HCT116 (cell line): ENCODE results near the gene MX2. TPM values are rescaled to one million over a fixed set of nuclear protein-coding genes. Genes with fewer than 3 reads are reported as not detected.

Source experiments
- ATAC-seq: fragments of 200-7000 bp; cut with Tn5 transposase; 2 replicates; pipeline ENCODE4 v1.9.1; 2020; ENCODE audit warnings: mild to moderate bottlenecking, moderate library complexity
- BruUV-seq: library from RNA; stranded (reverse); fragments of 400-500 nt; replicated peaks from 2 replicates; lab custom pipeline; 2021; lab: Mats Ljungman, UMichigan
- CTCF ChIA-PET: fragments of 300-600 bp; sonication (Branson Sonifier 250); formaldehyde crosslinking; loops from one replicate; lab custom pipeline; 2021; ENCODE audit warnings: antibody characterized with exemption; lab: Charles Lee
- POLR2A ChIA-PET: fragments of 300-600, 350-600 bp; sonication (Branson Sonifier 250); formaldehyde crosslinking; loops from one replicate; lab custom pipeline; 2021; ENCODE audit warnings: antibody characterized with exemption; lab: Charles Lee
- RAD21 ChIA-PET, 2 experiments: fragments of 300-600 bp; sonication (Branson Sonifier 250); formaldehyde crosslinking; loops; one replicate each; lab custom pipeline; 2023; ENCODE audit warnings: low total read pairs in 2 of 2; ENCODE audit not compliant: uncharacterized antibody in 2 of 2, unreplicated experiment in 2 of 2, low non-redundant PET in 1 of 2; lab: Charles Lee
- DNase-seq: peaks from one replicate; pipeline ENCODE4 v3.0.0-alpha.2; 2010; ENCODE audit warnings: low read depth, low spot score
- H2AFZ ChIP-seq: fragments of 200-600 bp; shearing (Covaris generic), sonication (generic); 2 replicates; pipeline ENCODE4 v1.6.1; 2017; ENCODE audit warnings: low read depth, mixed run types, mixed read lengths, antibody characterized with exemption, low read length; ENCODE audit not compliant: poor library complexity, severe bottlenecking
- H3K27ac ChIP-seq: 2 replicates; pipeline ENCODE4 v1.5.1; 2012; ENCODE audit warnings: low read depth, low read length
- H3K27me3 ChIP-seq: fragments of 200-600 bp; sonication (generic); 2 replicates; pipeline ENCODE4 v1.6.1; 2016; ENCODE audit warnings: mixed run types, low read length, mixed read lengths; ENCODE audit not compliant: insufficient read depth
- H3K36me3 ChIP-seq, 2 experiments: fragments of 200-500 bp in 1 of 2; fragments of 200-600 bp in 1 of 2; sonication (Bioruptor generic) in 1 of 2; sonication (generic) in 1 of 2; 2 replicates each; pipeline versions ENCODE4 v1.5.1 to v1.6.1; 2014 to 2016; ENCODE audit warnings: low read length in 2 of 2, inconsistent platforms in 1 of 2, mixed read lengths in 1 of 2, mixed run types in 1 of 2; ENCODE audit not compliant: insufficient read depth in 2 of 2, control insufficient read depth in 1 of 2
- H3K4me1 ChIP-seq, 2 experiments: fragments of 200-600 bp in 1 of 2; sonication (generic) in 1 of 2; 2 replicates each; pipeline versions ENCODE4 v1.5.1 to v1.6.1; 2012 to 2017; ENCODE audit warnings: low read length in 2 of 2, inconsistent platforms in 1 of 2, mild to moderate bottlenecking in 1 of 2, mixed read lengths in 1 of 2, mixed run types in 1 of 2, moderate library complexity in 1 of 2; ENCODE audit not compliant: insufficient read depth in 2 of 2, control insufficient read depth in 1 of 2
- H3K4me2 ChIP-seq: fragments of 200-600 bp; sonication (generic); 2 replicates; pipeline ENCODE4 v1.6.1; 2017; ENCODE audit warnings: mixed run types, low read length, mixed read lengths
- H3K4me3 ChIP-seq, 2 experiments: fragments of 200-600 bp in 1 of 2; sonication (generic) in 1 of 2; replicated peaks in 1 of 2; 2 replicates each; pipeline ENCODE4 v1.5.1; 2011 to 2016; ENCODE audit warnings: low read length in 2 of 2, control low read depth in 1 of 2, low read depth in 1 of 2, mild to moderate bottlenecking in 1 of 2, mixed read lengths in 1 of 2, mixed run types in 1 of 2
- H3K79me2 ChIP-seq: fragments of 200-600 bp; sonication (generic); 2 replicates; pipeline ENCODE4 v1.6.1; 2017; ENCODE audit warnings: mild to moderate bottlenecking, mixed run types, low read length, moderate library complexity, mixed read lengths; ENCODE audit not compliant: insufficient read depth
- H3K9ac ChIP-seq: fragments of 200-600 bp; sonication (generic); 2 replicates; pipeline ENCODE4 v1.6.1; 2016; ENCODE audit warnings: low read length, mixed read lengths
- H3K9me2 ChIP-seq: fragments of 200-600 bp; sonication (generic), shearing (Covaris generic); 2 replicates; pipeline ENCODE4 v1.6.1; 2017; ENCODE audit warnings: mixed run types, mild to moderate bottlenecking, moderate library complexity; ENCODE audit not compliant: insufficient read depth
- H3K9me3 ChIP-seq, 2 experiments: fragments of 200-500 bp in 1 of 2; fragments of 200-600 bp in 1 of 2; sonication (Bioruptor generic) in 1 of 2; sonication (generic) in 1 of 2; 2 replicates each; pipeline ENCODE4 v1.6.1; 2014 to 2017; ENCODE audit warnings: low read length in 2 of 2, mixed read lengths in 2 of 2, inconsistent platforms in 1 of 2, low read depth in 1 of 2, mild to moderate bottlenecking in 1 of 2, mixed run types in 1 of 2, moderate library complexity in 1 of 2; ENCODE audit not compliant: control insufficient read depth in 1 of 2, insufficient read depth in 1 of 2
- H4K20me1 ChIP-seq: fragments of 200-600 bp; sonication (generic), shearing (Covaris generic); 2 replicates; pipeline ENCODE4 v1.6.1; 2017; ENCODE audit warnings: mixed run types, mild to moderate bottlenecking, moderate library complexity; ENCODE audit not compliant: insufficient read depth
- CEBPB ChIP-seq: IDR thresholded peaks from 2 replicates; pipeline ENCODE4 v1.6.1; 2012; ENCODE audit warnings: low read depth
- CTCF ChIP-seq, 3 experiments: fragments of 200-600 bp in 1 of 3; sonication (generic) in 1 of 3; IDR thresholded peaks in 2 of 3; conservative IDR thresholded peaks in 1 of 3; 2 replicates each; pipeline ENCODE4 v1.5.1; 2012 to 2017; ENCODE audit warnings: low read depth in 2 of 3, low read length in 2 of 3, antibody characterized with exemption in 1 of 3, borderline replicate concordance in 1 of 3, control low read depth in 1 of 3, mild to moderate bottlenecking in 1 of 3, mixed read lengths in 1 of 3, mixed run types in 1 of 3, moderate library complexity in 1 of 3; ENCODE audit not compliant: insufficient read depth in 1 of 3
- EGR1 ChIP-seq: IDR thresholded peaks from 2 replicates; pipeline ENCODE4 v1.6.1; 2012; ENCODE audit warnings: low read depth
- ELF1 ChIP-seq: IDR thresholded peaks from 2 replicates; pipeline ENCODE4 v1.6.1; 2012; ENCODE audit warnings: low read depth, borderline replicate concordance
- EZH2 ChIP-seq: fragments of 200-600 bp; sonication (generic); IDR thresholded peaks from 2 replicates; pipeline ENCODE4 v1.6.1; 2017; ENCODE audit warnings: antibody characterized with exemption, mixed run types
- FOSL1 ChIP-seq: IDR thresholded peaks from 2 replicates; pipeline ENCODE4 v1.6.1; 2012; ENCODE audit warnings: low read depth
- JUND ChIP-seq: IDR thresholded peaks from 2 replicates; pipeline ENCODE4 v1.6.1; 2012
- POLR2A ChIP-seq: IDR thresholded peaks from 2 replicates; pipeline ENCODE4 v1.7.0; 2011; ENCODE audit warnings: borderline replicate concordance; ENCODE audit not compliant: insufficient read depth, insufficient read length; ENCODE audit errors: extremely low read depth
- POLR2AphosphoS5 ChIP-seq: IDR thresholded peaks from 2 replicates; pipeline ENCODE4 v1.6.1; 2011; ENCODE audit warnings: mild to moderate bottlenecking, low read depth, low read length, moderate library complexity
- RAD21 ChIP-seq: IDR thresholded peaks from 2 replicates; pipeline ENCODE4 v1.6.1; 2012; ENCODE audit warnings: low read depth, mild to moderate bottlenecking
- SIN3A ChIP-seq: IDR thresholded peaks from 2 replicates; pipeline ENCODE4 v1.6.1; 2012; ENCODE audit warnings: low read depth
- SP1 ChIP-seq: IDR thresholded peaks from 2 replicates; pipeline ENCODE4 v1.6.1; 2012; ENCODE audit warnings: low read depth
- TCF7L2 ChIP-seq: IDR thresholded peaks from 2 replicates; pipeline ENCODE4 v1.7.0; 2011; ENCODE audit warnings: borderline replicate concordance, inconsistent platforms; ENCODE audit not compliant: insufficient read depth, insufficient read length; ENCODE audit errors: extremely low read depth
- YY1 ChIP-seq: IDR thresholded peaks from 2 replicates; pipeline ENCODE4 v1.6.1; 2011; ENCODE audit warnings: low read length, low read depth, moderate library complexity, mild to moderate bottlenecking; ENCODE audit not compliant: insufficient replicate concordance; ENCODE audit errors: extremely low read depth
- ZNF274 ChIP-seq: fragments of 200-500 bp; sonication (Bioruptor generic); IDR thresholded peaks from 2 replicates; pipeline ENCODE4 v1.6.1; 2014; ENCODE audit warnings: mild to moderate bottlenecking, low read depth, low read length, inconsistent platforms
- intact Hi-C: fragments of 100-400 bp; cut with micrococcal nuclease; formaldehyde crosslinking; loops from 2 replicates; pipeline ENCODE4 v1.10.0; 2022
- total RNA-seq: library from RNA; stranded (reverse); gene quantifications from one replicate; pipeline ENCODE4 v1.2.1, GENCODE V29; 2021; ENCODE audit not compliant: unreplicated experiment
- TF ChIP-seq, protein P1 (sequence below): IDR thresholded peaks from 2 replicates; pipeline ENCODE4 v1.6.1; 2012

The MX2 gene
- total RNA-seq, 1 experiment from 2014 or later = 0.22 TPM

GRCh38 chr21:41358193-41359166 is 3.3 kb upstream of the MX2 start:
- no peaks in the 10 kb centered on the region for H4K20me1 ChIP-seq
- intact Hi-C loops = no loop called here
- ChIA-PET POLR2A (no interaction called here), RAD21 (no interaction called here), CTCF (no interaction called here)
- H3K9me2 ChIP-seq = no peaks in the 10 kb centered on the region
- H3K27me3 ChIP-seq = peaks cover 13% of the 10 kb centered on the region
- no peak overlapping the region for H3K4me3 ChIP-seq
- H3K9ac ChIP-seq = no peak overlapping the region
- H2AFZ ChIP-seq = no peak overlapping the region
- BruUV-seq = no TSS peak
- no peaks in the 10 kb centered on the region for H3K36me3 ChIP-seq
- H3K79me2 ChIP-seq = no peaks in the 10 kb centered on the region
- no peaks in the 10 kb centered on the region for H3K4me1 ChIP-seq
- TF ChIP-seq RAD21 (no peak), SIN3A (no peak), POLR2AphosphoS5 (no peak), POLR2A (no peak), ELF1 (no peak), SP1 (no peak), EGR1 (no peak), EZH2 (no peak), ZNF274 (no peak), YY1 (no peak), CTCF (IDR thresholded peaks at IDR 0.05 in 2 of 3, conservative IDR thresholded peaks at IDR 0.05 in 1 of 3; ENCODE audit: borderline replicate concordance in 1 of 3, insufficient read depth in 1 of 3, low read depth in 2 of 3, low read length in 2 of 3) (no peak), TCF7L2 (no peak), JUND (no peak), CEBPB (no peak), FOSL1 (no peak)
- TF ChIP-seq, protein P1, sequence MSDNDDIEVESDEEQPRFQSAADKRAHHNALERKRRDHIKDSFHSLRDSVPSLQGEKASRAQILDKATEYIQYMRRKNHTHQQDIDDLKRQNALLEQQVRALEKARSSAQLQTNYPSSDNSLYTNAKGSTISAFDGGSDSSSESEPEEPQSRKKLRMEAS = no peak
- ATAC-seq (no peak), DNase-seq (no peak)
- no peak overlapping the region for H3K27ac ChIP-seq
- no peaks in the 10 kb centered on the region for H3K9me3 ChIP-seq
- H3K4me2 ChIP-seq = no peak overlapping the region
